H9 (cell line): ENCODE measurements around the gene TOR1B. TPM values are rescaled to one million over a fixed set of nuclear protein-coding genes. Genes with fewer than 3 reads are reported as not detected.

Experiments used
- DNase-seq: peaks from one replicate; pipeline ENCODE4 v3.0.0-alpha.2; 2017
- H2AFZ ChIP-seq: one replicate; pipeline ENCODE4 v1.6.1; 2013; ENCODE audit warnings: mild to moderate bottlenecking, low read length, control low read depth, moderate library complexity
- H2AK5ac ChIP-seq: 2 replicates; pipeline ENCODE4 v1.6.1; 2013; ENCODE audit warnings: low read length, control low read depth, mixed read lengths; ENCODE audit not compliant: insufficient read length
- H2BK120ac ChIP-seq: one replicate; pipeline ENCODE4 v1.6.1; 2013; ENCODE audit warnings: low read depth, mild to moderate bottlenecking, low read length, control low read depth, inconsistent platforms; ENCODE audit not compliant: poor library complexity, severe bottlenecking
- H2BK12ac ChIP-seq: 2 replicates; pipeline ENCODE4 v1.6.1; 2013; ENCODE audit warnings: low read length, control low read depth, mixed read lengths, low read depth; ENCODE audit not compliant: insufficient read length
- H2BK15ac ChIP-seq: 2 replicates; pipeline ENCODE4 v1.6.1; 2013; ENCODE audit warnings: low read depth, low read length, control low read depth
- H2BK20ac ChIP-seq: one replicate; pipeline ENCODE4 v1.6.1; 2013; ENCODE audit warnings: low read depth, mild to moderate bottlenecking, low read length, control low read depth, inconsistent platforms; ENCODE audit not compliant: poor library complexity, severe bottlenecking
- H2BK5ac ChIP-seq: 2 replicates; pipeline ENCODE4 v1.6.1; 2013; ENCODE audit warnings: low read length, control low read depth, mixed read lengths; ENCODE audit not compliant: insufficient read length
- H3K14ac ChIP-seq: 2 replicates; pipeline ENCODE4 v1.6.1; 2013; ENCODE audit warnings: low read length, control low read depth; ENCODE audit not compliant: insufficient read depth
- H3K18ac ChIP-seq: 2 replicates; pipeline ENCODE4 v1.6.1; 2013; ENCODE audit warnings: low read depth, mild to moderate bottlenecking, mixed read lengths, low read length, control low read depth; ENCODE audit not compliant: insufficient read length
- H3K23ac ChIP-seq: 2 replicates; pipeline ENCODE4 v1.6.1; 2013; ENCODE audit warnings: low read length, control low read depth, mixed read lengths, low read depth; ENCODE audit not compliant: insufficient read length
- H3K23me2 ChIP-seq: 2 replicates; pipeline ENCODE4 v1.6.1; 2013; ENCODE audit warnings: low read depth, mild to moderate bottlenecking, mixed read lengths, low read length, control low read depth; ENCODE audit not compliant: insufficient read length, poor library complexity, severe bottlenecking
- H3K27ac ChIP-seq: 2 replicates; pipeline ENCODE4 v1.5.1; 2013; ENCODE audit warnings: low read length, control low read depth, mixed read lengths, low read depth; ENCODE audit not compliant: insufficient read length
- H3K27me3 ChIP-seq: 2 replicates; pipeline ENCODE4 v1.6.1; 2013; ENCODE audit warnings: low read length, control low read depth, inconsistent platforms; ENCODE audit not compliant: insufficient read depth
- H3K4ac ChIP-seq: 2 replicates; pipeline ENCODE4 v1.6.1; 2013; ENCODE audit warnings: low read depth, mild to moderate bottlenecking, control low read depth, inconsistent platforms, low read length, moderate library complexity
- H3K4me1 ChIP-seq: 2 replicates; pipeline ENCODE4 v1.6.1; 2013; ENCODE audit warnings: low read length, control low read depth, inconsistent platforms; ENCODE audit not compliant: insufficient read depth
- H3K4me2 ChIP-seq: 2 replicates; pipeline ENCODE4 v1.6.1; 2013; ENCODE audit warnings: low read length, control low read depth, mixed read lengths; ENCODE audit not compliant: insufficient read length, insufficient read depth
- H3K56ac ChIP-seq: 2 replicates; pipeline ENCODE4 v1.6.1; 2013; ENCODE audit warnings: low read depth, mild to moderate bottlenecking, mixed read lengths, low read length, control low read depth; ENCODE audit not compliant: insufficient read length
- H3K79me1 ChIP-seq: 2 replicates; pipeline ENCODE4 v1.6.1; 2013; ENCODE audit warnings: low read depth, mild to moderate bottlenecking, moderate library complexity, low read length, control low read depth, inconsistent platforms; ENCODE audit not compliant: insufficient read depth, poor library complexity, severe bottlenecking
- H3K79me2 ChIP-seq: 2 replicates; pipeline ENCODE4 v1.6.1; 2013; ENCODE audit warnings: low read length, control low read depth, inconsistent platforms; ENCODE audit not compliant: insufficient read depth
- H3K9ac ChIP-seq: 2 replicates; pipeline ENCODE4 v1.6.1; 2013; ENCODE audit warnings: low read length, control low read depth, mixed read lengths; ENCODE audit not compliant: insufficient read length; ENCODE audit errors: extremely low read depth
- H3K9me3 ChIP-seq: one replicate; pipeline ENCODE4 v1.6.1; 2013; ENCODE audit warnings: low read depth, low read length, inconsistent platforms; ENCODE audit not compliant: control insufficient read depth
- H3T11ph ChIP-seq: one replicate; pipeline ENCODE4 v1.6.1; 2013; ENCODE audit warnings: mild to moderate bottlenecking, low read length, control low read depth, inconsistent platforms
- H4K20me1 ChIP-seq: one replicate; pipeline ENCODE4 v1.6.1; 2013; ENCODE audit not compliant: control insufficient read depth, insufficient read length, insufficient read depth
- H4K5ac ChIP-seq: 2 replicates; pipeline ENCODE4 v1.6.1; 2013; ENCODE audit warnings: low read depth, mild to moderate bottlenecking, mixed read lengths, low read length, control low read depth; ENCODE audit not compliant: insufficient read length
- H4K8ac ChIP-seq: replicated peaks from 2 replicates; pipeline ENCODE4 v1.6.1; 2013; ENCODE audit warnings: low read length, control low read depth, mixed read lengths, low read depth; ENCODE audit not compliant: insufficient read length
- H4K91ac ChIP-seq: 2 replicates; pipeline ENCODE4 v1.6.1; 2013; ENCODE audit warnings: low read depth, mild to moderate bottlenecking, moderate library complexity, mixed read lengths, low read length, control low read depth; ENCODE audit not compliant: insufficient read length
- H3K27ac Mint-ChIP-seq, 3 experiments: 2 replicates in 2 of 3; 3 replicates in 1 of 3; pipeline ENCODE4 v1.8.0; 2020 to 2021; ENCODE audit warnings: mixed read lengths in 3 of 3, mild to moderate bottlenecking in 1 of 3, moderate library complexity in 1 of 3
- H3K27me3 Mint-ChIP-seq: 2 replicates; pipeline ENCODE4 v1.8.0; 2021; ENCODE audit warnings: low read depth, mild to moderate bottlenecking, moderate library complexity, mixed read lengths
- H3K36me3 Mint-ChIP-seq, 3 experiments: 2 replicates in 2 of 3; 3 replicates in 1 of 3; pipeline ENCODE4 v1.8.0; 2020 to 2021; ENCODE audit warnings: low read depth in 3 of 3, mixed read lengths in 3 of 3; ENCODE audit not compliant: insufficient read depth in 1 of 3
- H3K4me1 Mint-ChIP-seq, 2 experiments: 2 replicates each; pipeline ENCODE4 v1.8.0; 2020; ENCODE audit warnings: mixed read lengths in 2 of 2
- H3K4me3 Mint-ChIP-seq, 2 experiments: 2 replicates in 1 of 2; 3 replicates in 1 of 2; pipeline ENCODE4 v1.8.0; 2020 to 2021; ENCODE audit warnings: mild to moderate bottlenecking in 2 of 2, mixed read lengths in 2 of 2, moderate library complexity in 1 of 2
- H3K9me3 Mint-ChIP-seq, 2 experiments: 2 replicates in 1 of 2; 3 replicates in 1 of 2; pipeline ENCODE4 v1.8.0; 2020; ENCODE audit warnings: mild to moderate bottlenecking in 2 of 2, mixed read lengths in 2 of 2, moderate library complexity in 1 of 2
- WGBS: extraction: QIAGEN DNeasy Blood & Tissue Kit; methylation state at CpG from one replicate; pipeline ENCODE4 v1.1.7; 2013; ENCODE audit warnings: missing lambda C conversion rate, low lambda C conversion rate, mixed read lengths; ENCODE audit not compliant: insufficient read length; ENCODE audit errors: extremely low coverage; 5-methylcytosine and 5-hydroxymethylcytosine counted together
- total RNA-seq: library from RNA; stranded (reverse); gene quantifications from 2 replicates; pipeline ENCODE4 v1.2.1, GENCODE V29; 2021
- TF ChIP-seq, protein P1 (sequence below): fragments of 200-600 bp; sonication (generic); conservative IDR thresholded peaks from 3 replicates; pipeline ENCODE4 v1.8.0; 2021; ENCODE audit warnings: antibody characterized with exemption, mild to moderate bottlenecking

TOR1B gene
- total RNA-seq, 1 experiment from 2014 or later: 18.1 TPM

DNA sequence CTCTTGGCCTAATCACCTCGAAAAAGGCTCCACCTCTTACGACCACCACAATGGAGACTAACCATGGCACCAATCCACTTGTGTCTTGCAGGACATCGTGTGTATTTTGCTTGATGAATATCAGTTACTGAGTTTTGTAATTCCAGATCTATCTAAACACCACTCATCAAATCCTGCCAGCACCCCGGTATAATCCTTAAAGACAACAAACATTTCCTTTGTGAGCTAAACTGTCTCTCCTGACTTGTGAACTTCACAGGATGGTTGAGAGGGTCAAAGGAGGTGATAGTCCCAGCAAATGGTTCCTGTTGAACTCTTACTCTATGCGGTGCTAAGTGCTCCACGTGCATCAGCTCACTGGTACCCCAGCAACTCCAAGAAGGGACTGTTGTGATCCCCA is 4.0 kb upstream of the TOR1B start:
- Mint-ChIP-seq H3K27ac (no peak overlapping the region), H3K9me3 (peaks cover 0 to 3% of the 10 kb centered on the region in 2 experiments; a peak in 2 of 5 replicates), H3K4me3 (no peak overlapping the region), H3K4me1 (peaks cover 2 to 5% of the 10 kb centered on the region in 2 experiments), H3K36me3 (peaks cover 0 to 2% (median 1%) of the 10 kb centered on the region in 3 experiments; a peak in 3 of 7 replicates), H3K27me3 (peaks cover 9% of the 10 kb centered on the region)
- H3K23me2 ChIP-seq: peaks cover 6% of the 10 kb centered on the region
- H3K14ac ChIP-seq: no peak overlapping the region
- no peak overlapping the region for H3T11ph ChIP-seq
- H2BK120ac ChIP-seq: no peak overlapping the region
- no CpG with 5 or more reads among the region's 6 CpGs for WGBS
- no peak overlapping the region for H2BK15ac ChIP-seq
- H3K9me3 ChIP-seq: no peaks in the 10 kb centered on the region
- TF ChIP-seq, protein P1, sequence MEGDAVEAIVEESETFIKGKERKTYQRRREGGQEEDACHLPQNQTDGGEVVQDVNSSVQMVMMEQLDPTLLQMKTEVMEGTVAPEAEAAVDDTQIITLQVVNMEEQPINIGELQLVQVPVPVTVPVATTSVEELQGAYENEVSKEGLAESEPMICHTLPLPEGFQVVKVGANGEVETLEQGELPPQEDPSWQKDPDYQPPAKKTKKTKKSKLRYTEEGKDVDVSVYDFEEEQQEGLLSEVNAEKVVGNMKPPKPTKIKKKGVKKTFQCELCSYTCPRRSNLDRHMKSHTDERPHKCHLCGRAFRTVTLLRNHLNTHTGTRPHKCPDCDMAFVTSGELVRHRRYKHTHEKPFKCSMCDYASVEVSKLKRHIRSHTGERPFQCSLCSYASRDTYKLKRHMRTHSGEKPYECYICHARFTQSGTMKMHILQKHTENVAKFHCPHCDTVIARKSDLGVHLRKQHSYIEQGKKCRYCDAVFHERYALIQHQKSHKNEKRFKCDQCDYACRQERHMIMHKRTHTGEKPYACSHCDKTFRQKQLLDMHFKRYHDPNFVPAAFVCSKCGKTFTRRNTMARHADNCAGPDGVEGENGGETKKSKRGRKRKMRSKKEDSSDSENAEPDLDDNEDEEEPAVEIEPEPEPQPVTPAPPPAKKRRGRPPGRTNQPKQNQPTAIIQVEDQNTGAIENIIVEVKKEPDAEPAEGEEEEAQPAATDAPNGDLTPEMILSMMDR: no peak
- H2BK12ac ChIP-seq: no peak overlapping the region
- no peak overlapping the region for H2BK20ac ChIP-seq
- H4K8ac ChIP-seq: no peak overlapping the region
- no peak overlapping the region for H4K91ac ChIP-seq
- H2BK5ac ChIP-seq: no peak overlapping the region
- no peak overlapping the region for H3K4ac ChIP-seq
- no peaks in the 10 kb centered on the region for H3K79me2 ChIP-seq
- DNase-seq: no peak
- peaks cover 2% of the 10 kb centered on the region; the same call in 1 of the 2 replicates for H3K4me1 ChIP-seq
- H3K56ac ChIP-seq: no peak overlapping the region
- H3K27ac ChIP-seq: no peak overlapping the region
- no peak overlapping the region for H3K4me2 ChIP-seq
- no peaks in the 10 kb centered on the region for H3K27me3 ChIP-seq
- no peak overlapping the region for H2AFZ ChIP-seq
- no peaks in the 10 kb centered on the region for H3K79me1 ChIP-seq
- no peak overlapping the region for H3K23ac ChIP-seq
- no peak overlapping the region for H4K5ac ChIP-seq
- H3K18ac ChIP-seq: no peak overlapping the region
- H4K20me1 ChIP-seq: no peaks in the 10 kb centered on the region
- no peak overlapping the region for H3K9ac ChIP-seq
- H2AK5ac ChIP-seq: no peak overlapping the region
